ENCODE data around the gene SYNM. TPM values are rescaled to one million over a fixed set of nuclear protein-coding genes. Genes with fewer than 3 reads are reported as not detected.

SYNM gene
- total and polyA plus RNA-seq, 2 donors, result 3.4 to 10.5 TPM

DNA sequence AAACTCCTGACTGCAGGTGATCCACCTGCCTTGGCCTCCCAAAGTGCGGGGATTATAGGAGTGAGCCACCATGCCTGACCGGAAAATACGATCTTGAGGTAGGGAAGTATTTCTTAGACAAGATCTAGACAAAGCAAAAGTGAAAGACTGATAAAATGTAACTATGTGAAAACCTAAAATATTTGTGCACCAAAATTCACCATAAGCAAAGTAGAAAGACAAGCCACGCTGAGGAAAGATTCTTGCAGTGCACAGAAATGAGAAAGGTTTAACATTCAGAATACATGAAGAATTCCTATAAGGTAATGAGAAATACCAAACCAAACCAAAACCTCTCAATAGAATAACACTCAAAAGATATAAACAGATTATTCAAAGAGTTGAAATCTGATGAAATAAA is 35.7 kb downstream of the SYNM start:
- no peak overlapping the region for H3K4me3 ChIP-seq (ENCODE audit: low read length in 2 of 2)
- 97% methylated on average over 4 of the region's 4 CpGs for WGBS
- H3K27ac ChIP-seq (ENCODE audit: low read depth in 1 of 2, low read length in 1 of 2), result no peak overlapping the region
- no peaks in the 10 kb centered on the region for H3K9me3 ChIP-seq (ENCODE audit: control insufficient read depth in 2 of 2, insufficient read depth in 1 of 2, low read length in 1 of 2)
- peaks cover 0 to 2% of the 10 kb centered on the region in 2 donors for H3K4me1 ChIP-seq (ENCODE audit: control insufficient read depth in 2 of 2, insufficient read depth in 2 of 2, low read length in 2 of 2)
- no peaks in the 10 kb centered on the region for H3K36me3 ChIP-seq (ENCODE audit: control insufficient read depth in 2 of 2, insufficient read depth in 2 of 2, low read length in 1 of 2)
- H3K27me3 ChIP-seq (ENCODE audit: control insufficient read depth in 2 of 2, insufficient read depth in 1 of 2, low read length in 1 of 2), result no peaks in the 10 kb centered on the region
- DNase-seq (ENCODE audit: low read depth in 6 of 9, low spot score in 9 of 9), result no peak

DNA sequence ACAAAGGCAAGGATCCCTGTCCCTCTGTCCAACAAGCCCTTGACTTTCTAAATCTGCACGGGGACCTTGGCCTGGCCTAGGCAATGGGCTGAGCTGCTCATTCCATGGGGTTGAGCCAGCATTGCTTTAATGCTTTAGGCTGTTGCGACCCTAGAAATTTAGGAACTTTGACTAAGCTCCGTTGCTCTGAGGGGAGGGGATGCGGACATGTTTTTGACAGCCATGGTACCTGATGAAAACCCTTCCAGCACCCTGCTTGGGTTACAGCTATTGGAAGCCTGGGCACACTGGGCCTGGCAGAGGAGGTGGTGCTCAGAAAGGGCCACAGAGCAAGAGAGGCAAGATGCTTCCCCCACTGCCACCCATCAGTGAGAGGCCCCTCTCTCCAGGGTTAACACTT is 37.1 kb downstream of the SYNM start:
- 98% methylated on average over 4 of the region's 4 CpGs for WGBS
- Histone ChIP-seq H3K4me1 (ENCODE audit: control insufficient read depth in 2 of 2, insufficient read depth in 2 of 2, low read length in 2 of 2) (peaks cover 0 to 2% of the 10 kb centered on the region in 2 donors), H3K27me3 (ENCODE audit: control insufficient read depth in 2 of 2, insufficient read depth in 1 of 2, low read length in 1 of 2) (no peaks in the 10 kb centered on the region), H3K4me3 (ENCODE audit: low read length in 2 of 2) (no peak overlapping the region), H3K9me3 (ENCODE audit: control insufficient read depth in 2 of 2, insufficient read depth in 1 of 2, low read length in 1 of 2) (no peaks in the 10 kb centered on the region), H3K27ac (ENCODE audit: low read depth in 1 of 2, low read length in 1 of 2) (no peak overlapping the region), H3K36me3 (ENCODE audit: control insufficient read depth in 2 of 2, insufficient read depth in 2 of 2, low read length in 1 of 2) (no peaks in the 10 kb centered on the region)
- no peak for DNase-seq (ENCODE audit: low read depth in 6 of 9, low spot score in 9 of 9)

DNA sequence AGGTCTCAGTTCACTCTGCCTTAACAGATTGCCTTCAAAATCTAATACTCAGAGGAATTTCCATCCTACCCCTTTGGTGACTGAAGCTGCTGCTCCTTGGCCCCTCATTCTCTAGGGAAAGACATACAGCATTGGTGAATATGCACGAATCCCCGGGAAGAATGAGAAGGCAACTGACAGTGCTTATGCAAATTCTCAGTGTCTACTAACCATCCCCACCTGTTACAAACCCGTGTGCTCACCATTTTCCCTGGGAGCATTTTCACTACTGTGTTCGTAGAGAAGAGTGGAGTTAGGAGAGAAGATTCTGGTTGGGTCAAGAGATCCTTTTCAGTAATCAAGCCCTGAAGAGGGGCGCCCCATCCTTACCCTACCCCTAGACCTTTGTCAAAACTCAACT is 37.7 kb downstream of the SYNM start:
- DNase-seq (ENCODE audit: low read depth in 6 of 9, low spot score in 9 of 9), result no peak
- Histone ChIP-seq H3K27ac (ENCODE audit: low read depth in 1 of 2, low read length in 1 of 2) (no peak overlapping the region), H3K4me3 (ENCODE audit: low read length in 2 of 2) (no peak overlapping the region), H3K36me3 (ENCODE audit: control insufficient read depth in 2 of 2, insufficient read depth in 2 of 2, low read length in 1 of 2) (no peaks in the 10 kb centered on the region), H3K4me1 (ENCODE audit: control insufficient read depth in 2 of 2, insufficient read depth in 2 of 2, low read length in 2 of 2) (peaks cover 0 to 2% of the 10 kb centered on the region in 2 donors), H3K27me3 (ENCODE audit: control insufficient read depth in 2 of 2, insufficient read depth in 1 of 2, low read length in 1 of 2) (no peaks in the 10 kb centered on the region), H3K9me3 (ENCODE audit: control insufficient read depth in 2 of 2, insufficient read depth in 1 of 2, low read length in 1 of 2) (no peaks in the 10 kb centered on the region)
- WGBS, result 93% methylated on average over 5 of the region's 5 CpGs

DNA sequence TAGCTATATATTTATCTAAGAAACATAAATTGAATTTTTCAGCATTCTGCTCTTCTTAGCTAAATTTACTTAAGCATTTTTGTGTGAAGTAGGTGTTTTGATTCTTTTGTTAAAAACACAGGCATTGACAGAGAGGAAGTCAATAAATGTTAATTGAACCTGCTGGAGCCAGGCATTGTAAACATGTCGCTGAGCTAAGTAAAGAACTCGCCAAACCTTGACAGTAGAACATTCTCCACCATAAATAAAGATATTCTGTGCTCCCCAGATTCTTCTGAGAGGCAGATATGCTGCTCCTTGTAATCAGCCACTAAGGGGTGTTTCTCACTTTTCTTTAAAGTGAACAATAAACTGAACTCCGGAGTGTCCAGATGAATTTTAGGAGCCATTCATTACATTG is 38.4 kb downstream of the SYNM start:
- no peak for DNase-seq (ENCODE audit: low read depth in 6 of 9, low spot score in 9 of 9)
- Histone ChIP-seq H3K27ac (ENCODE audit: low read depth in 1 of 2, low read length in 1 of 2) (no peak overlapping the region), H3K9me3 (ENCODE audit: control insufficient read depth in 2 of 2, insufficient read depth in 1 of 2, low read length in 1 of 2) (no peaks in the 10 kb centered on the region), H3K4me1 (ENCODE audit: control insufficient read depth in 2 of 2, insufficient read depth in 2 of 2, low read length in 2 of 2) (peaks cover 0 to 2% of the 10 kb centered on the region in 2 donors), H3K27me3 (ENCODE audit: control insufficient read depth in 2 of 2, insufficient read depth in 1 of 2, low read length in 1 of 2) (no peaks in the 10 kb centered on the region), H3K4me3 (ENCODE audit: low read length in 2 of 2) (no peak overlapping the region), H3K36me3 (ENCODE audit: control insufficient read depth in 2 of 2, insufficient read depth in 2 of 2, low read length in 1 of 2) (no peaks in the 10 kb centered on the region)
- WGBS, result 93% methylated on average over 3 of the region's 3 CpGs

DNA sequence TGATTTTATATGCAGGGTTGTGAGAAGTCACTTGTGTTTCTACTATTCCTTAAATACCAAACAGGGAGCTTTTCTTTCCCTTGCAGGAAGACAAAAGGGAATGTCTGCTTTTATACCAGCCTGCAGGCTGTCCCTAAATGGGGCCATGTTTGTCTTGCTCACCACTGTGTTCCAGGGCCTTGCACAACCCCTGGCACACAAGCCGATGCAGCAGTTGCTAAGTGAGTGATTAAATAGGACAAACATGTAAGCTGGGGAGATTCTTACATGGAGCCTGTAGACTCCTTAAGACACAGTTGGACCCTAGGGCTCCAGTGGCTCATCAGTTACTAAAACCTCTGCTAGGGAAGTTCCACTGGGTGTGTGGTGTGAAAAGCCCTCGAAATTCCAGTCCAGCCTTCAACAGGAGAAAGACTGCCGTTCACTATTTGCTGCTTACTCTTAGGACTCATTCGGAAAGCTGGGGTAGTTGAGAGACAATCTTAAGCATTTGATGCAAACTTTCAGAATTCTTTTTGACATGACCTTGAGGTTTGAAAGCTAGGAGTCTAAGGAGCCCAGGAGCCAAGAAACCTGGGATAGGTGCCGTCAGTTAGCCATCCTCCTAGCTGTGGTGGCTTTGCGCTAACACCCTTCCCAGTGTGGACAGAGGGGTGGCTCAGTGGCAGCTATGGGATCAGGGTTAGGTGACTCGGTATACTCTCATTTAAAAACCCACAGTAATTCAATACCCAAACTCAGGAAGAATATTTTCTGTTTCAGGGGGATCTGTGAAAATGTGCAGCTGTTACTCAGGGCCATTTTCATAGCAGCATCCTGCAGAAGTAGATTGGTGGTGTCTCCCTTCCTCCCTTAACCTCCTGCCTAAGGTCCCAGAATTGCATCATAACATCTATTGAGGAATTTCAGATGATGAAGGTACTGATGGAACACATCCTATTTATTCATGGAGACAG is 39.1 kb downstream of the SYNM start:
- no peaks in the 10 kb centered on the region for H3K27me3 ChIP-seq (ENCODE audit: control insufficient read depth in 2 of 2, insufficient read depth in 1 of 2, low read length in 1 of 2)
- H3K36me3 ChIP-seq (ENCODE audit: control insufficient read depth in 2 of 2, insufficient read depth in 2 of 2, low read length in 1 of 2), result no peaks in the 10 kb centered on the region
- 96% methylated on average over 7 of the region's 7 CpGs for WGBS
- H3K4me3 ChIP-seq (ENCODE audit: low read length in 2 of 2), result no peak overlapping the region
- peaks cover 0 to 2% of the 10 kb centered on the region in 2 donors for H3K4me1 ChIP-seq (ENCODE audit: control insufficient read depth in 2 of 2, insufficient read depth in 2 of 2, low read length in 2 of 2)
- no peak overlapping the region for H3K27ac ChIP-seq (ENCODE audit: low read depth in 1 of 2, low read length in 1 of 2)
- H3K9me3 ChIP-seq (ENCODE audit: control insufficient read depth in 2 of 2, insufficient read depth in 1 of 2, low read length in 1 of 2), result no peaks in the 10 kb centered on the region
- no peak for DNase-seq (ENCODE audit: low read depth in 6 of 9, low spot score in 9 of 9)

DNA sequence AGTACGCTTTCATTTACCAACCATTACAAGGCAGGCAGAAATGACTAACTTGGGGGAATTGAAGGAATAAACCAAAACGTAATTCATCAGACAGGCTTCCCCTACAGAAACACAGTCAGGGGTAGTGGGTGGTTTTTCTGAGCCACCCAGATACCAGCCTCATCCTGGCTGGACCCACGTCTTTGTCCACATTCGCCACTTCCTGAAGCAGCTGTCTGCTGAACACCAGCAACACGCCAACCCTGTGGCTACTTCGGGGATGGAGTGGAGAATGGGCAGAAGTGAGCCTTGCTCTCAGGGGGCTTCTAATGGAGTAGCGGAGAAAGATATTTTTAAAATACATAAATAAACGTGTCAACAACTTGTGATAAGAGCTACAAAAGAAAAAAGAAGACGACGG is 40.1 kb downstream of the SYNM start:
- peaks cover 0 to 2% of the 10 kb centered on the region in 2 donors for H3K4me1 ChIP-seq (ENCODE audit: control insufficient read depth in 2 of 2, insufficient read depth in 2 of 2, low read length in 2 of 2)
- H3K4me3 ChIP-seq (ENCODE audit: low read length in 2 of 2), result no peak overlapping the region
- no peaks in the 10 kb centered on the region for H3K36me3 ChIP-seq (ENCODE audit: control insufficient read depth in 2 of 2, insufficient read depth in 2 of 2, low read length in 1 of 2)
- H3K27ac ChIP-seq (ENCODE audit: low read depth in 1 of 2, low read length in 1 of 2), result no peak overlapping the region
- WGBS, result 87% methylated on average over 10 of the region's 10 CpGs
- no peak for DNase-seq (ENCODE audit: low read depth in 6 of 9, low spot score in 9 of 9)
- H3K9me3 ChIP-seq (ENCODE audit: control insufficient read depth in 2 of 2, insufficient read depth in 1 of 2, low read length in 1 of 2), result no peaks in the 10 kb centered on the region
- no peaks in the 10 kb centered on the region for H3K27me3 ChIP-seq (ENCODE audit: control insufficient read depth in 2 of 2, insufficient read depth in 1 of 2, low read length in 1 of 2)

DNA sequence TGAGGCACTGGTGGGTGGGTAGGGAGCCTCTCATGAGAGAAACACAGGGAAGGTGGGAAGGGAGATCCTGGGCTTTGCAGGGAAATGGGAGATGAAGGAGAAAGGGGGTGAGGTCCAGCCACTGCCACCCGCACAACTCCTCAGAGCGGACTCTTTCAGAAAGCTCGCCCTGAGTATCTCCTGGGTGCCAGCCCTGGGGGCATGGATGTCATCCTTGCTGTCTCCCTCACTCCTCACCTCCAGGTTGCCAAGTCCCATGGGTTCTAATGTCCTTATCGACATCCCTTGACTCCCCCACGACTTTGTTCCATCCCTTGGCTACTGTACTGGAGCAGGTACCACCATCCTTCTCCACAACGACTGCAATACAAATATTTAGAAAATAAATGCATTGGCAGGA is 40.9 kb downstream of the SYNM start:
- WGBS, result 97% methylated on average over 6 of the region's 6 CpGs
- H3K9me3 ChIP-seq (ENCODE audit: control insufficient read depth in 2 of 2, insufficient read depth in 1 of 2, low read length in 1 of 2), result no peaks in the 10 kb centered on the region
- H3K4me1 ChIP-seq (ENCODE audit: control insufficient read depth in 2 of 2, insufficient read depth in 2 of 2, low read length in 2 of 2), result peaks cover 0 to 2% of the 10 kb centered on the region in 2 donors
- no peaks in the 10 kb centered on the region for H3K27me3 ChIP-seq (ENCODE audit: control insufficient read depth in 2 of 2, insufficient read depth in 1 of 2, low read length in 1 of 2)
- H3K36me3 ChIP-seq (ENCODE audit: control insufficient read depth in 2 of 2, insufficient read depth in 2 of 2, low read length in 1 of 2), result no peaks in the 10 kb centered on the region
- H3K4me3 ChIP-seq (ENCODE audit: low read length in 2 of 2), result no peak overlapping the region
- DNase-seq (ENCODE audit: low read depth in 6 of 9, low spot score in 9 of 9), result no peak
- H3K27ac ChIP-seq (ENCODE audit: low read depth in 1 of 2, low read length in 1 of 2), result no peak overlapping the region

DNA sequence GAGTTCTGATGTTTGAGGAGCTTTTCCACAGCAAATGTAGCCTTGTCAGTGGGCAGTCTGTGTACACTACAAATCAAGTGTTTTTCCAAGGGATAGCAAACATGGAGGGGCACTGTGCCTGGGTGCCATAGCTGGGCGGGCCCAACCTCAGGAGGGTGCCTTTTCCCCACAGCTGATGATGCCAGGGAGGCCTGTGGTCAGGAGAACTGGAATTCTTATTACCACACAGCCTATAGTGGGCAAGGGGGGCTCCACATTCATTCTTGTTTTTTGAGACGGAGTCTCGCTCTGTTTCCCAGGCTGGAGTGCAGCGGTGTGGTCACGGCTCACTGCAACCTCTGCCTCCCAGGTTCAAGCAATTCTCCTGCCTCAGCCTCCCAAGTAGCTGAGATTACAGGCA is 41.8 kb downstream of the SYNM start:
- no peak for DNase-seq (ENCODE audit: low read depth in 6 of 9, low spot score in 9 of 9)
- Histone ChIP-seq H3K36me3 (ENCODE audit: control insufficient read depth in 2 of 2, insufficient read depth in 2 of 2, low read length in 1 of 2) (no peaks in the 10 kb centered on the region), H3K27me3 (ENCODE audit: control insufficient read depth in 2 of 2, insufficient read depth in 1 of 2, low read length in 1 of 2) (no peaks in the 10 kb centered on the region), H3K9me3 (ENCODE audit: control insufficient read depth in 2 of 2, insufficient read depth in 1 of 2, low read length in 1 of 2) (no peaks in the 10 kb centered on the region), H3K4me1 (ENCODE audit: control insufficient read depth in 2 of 2, insufficient read depth in 2 of 2, low read length in 2 of 2) (peaks cover 0 to 2% of the 10 kb centered on the region in 2 donors), H3K4me3 (ENCODE audit: low read length in 2 of 2) (no peak overlapping the region), H3K27ac (ENCODE audit: low read depth in 1 of 2, low read length in 1 of 2) (no peak overlapping the region)
- 98% methylated on average over 5 of the region's 5 CpGs for WGBS

- Histone ChIP-seq H3K4me3 (ENCODE audit: low read length in 2 of 2) (no peak overlapping the region), H3K9me3 (ENCODE audit: control insufficient read depth in 2 of 2, insufficient read depth in 1 of 2, low read length in 1 of 2) (no peaks in the 10 kb centered on the region), H3K27me3 (ENCODE audit: control insufficient read depth in 2 of 2, insufficient read depth in 1 of 2, low read length in 1 of 2) (no peaks in the 10 kb centered on the region), H3K4me1 (ENCODE audit: control insufficient read depth in 2 of 2, insufficient read depth in 2 of 2, low read length in 2 of 2) (peaks cover 0 to 2% of the 10 kb centered on the region in 2 donors), H3K36me3 (ENCODE audit: control insufficient read depth in 2 of 2, insufficient read depth in 2 of 2, low read length in 1 of 2) (no peaks in the 10 kb centered on the region), H3K27ac (ENCODE audit: low read depth in 1 of 2, low read length in 1 of 2) (no peak overlapping the region)
- 97% methylated on average over 7 of the region's 7 CpGs for WGBS
- no peak for DNase-seq (ENCODE audit: low read depth in 6 of 9, low spot score in 9 of 9)
Measured at GRCh38 chr15:99148851-99149276, 44.0 kb downstream of the SYNM start.

All from thymus (tissue), 11 donors.